GM19099 (cell line): Measurements from ENCODE around the gene PAOX.

Source experiments
- POLR2A ChIP-seq: IDR thresholded peaks from 3 replicates; pipeline ENCODE4 v1.6.1; 2011; ENCODE audit warnings: low read depth; ENCODE audit not compliant: insufficient read length; ENCODE audit errors: extremely low read depth

Gene PAOX

DNA sequence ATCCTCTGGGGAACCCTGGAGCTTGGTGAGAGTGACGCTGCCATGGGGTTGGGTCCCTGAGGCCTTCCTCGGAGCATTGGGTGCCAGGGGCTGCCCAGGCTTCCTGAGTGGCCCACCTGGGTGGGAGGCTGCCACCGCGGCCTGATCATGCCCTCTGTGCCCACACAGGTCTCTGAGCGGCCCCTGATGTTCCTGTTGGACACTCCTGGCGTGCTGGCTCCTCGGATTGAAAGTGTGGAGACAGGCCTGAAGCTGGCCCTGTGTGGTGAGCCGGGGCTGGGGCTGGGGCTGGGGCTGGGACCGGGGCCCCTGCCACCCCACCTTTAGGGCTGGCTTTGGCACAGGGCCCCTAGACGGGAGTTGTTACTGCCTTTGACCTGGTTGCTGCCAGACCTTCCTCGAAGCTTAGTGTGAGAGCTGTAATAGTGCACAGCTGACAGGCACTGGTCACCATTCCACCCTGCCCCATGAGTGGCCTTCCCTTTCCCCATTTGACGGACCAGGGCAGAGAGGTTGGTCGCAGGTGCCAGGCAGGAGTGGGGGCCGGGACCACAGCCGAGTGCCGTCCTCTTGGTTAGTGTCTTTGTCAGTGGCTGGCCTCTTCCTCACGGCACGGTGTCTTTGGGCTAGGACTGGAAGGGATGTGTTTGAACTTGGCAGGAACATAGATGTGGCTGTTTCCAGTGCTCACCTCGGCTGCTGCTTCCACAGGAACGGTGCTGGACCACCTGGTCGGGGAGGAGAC is 23.1 kb downstream of the PAOX start:
- no peak for TF ChIP-seq POLR2A

DNA sequence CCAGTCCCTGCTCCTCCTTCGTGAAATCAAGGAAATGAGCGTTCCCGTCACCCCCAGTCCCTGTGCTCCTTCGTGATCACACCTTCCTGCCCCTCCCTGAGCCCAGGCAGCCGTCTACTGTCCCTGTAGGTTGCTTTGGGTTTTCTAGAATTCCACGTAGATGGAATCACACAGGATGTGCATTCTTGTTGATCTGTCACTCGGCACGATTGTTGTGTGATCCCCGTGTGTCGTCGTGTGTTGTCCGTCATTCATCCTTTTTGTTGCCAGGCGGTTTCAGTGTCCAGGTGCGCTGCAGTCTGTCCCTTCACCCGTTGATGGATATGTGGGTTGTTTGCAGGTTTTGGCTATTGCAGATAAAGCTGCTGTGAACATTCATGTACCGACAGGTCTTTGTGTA is 24.3 kb downstream of the PAOX start:
- TF ChIP-seq POLR2A, result no peak

DNA sequence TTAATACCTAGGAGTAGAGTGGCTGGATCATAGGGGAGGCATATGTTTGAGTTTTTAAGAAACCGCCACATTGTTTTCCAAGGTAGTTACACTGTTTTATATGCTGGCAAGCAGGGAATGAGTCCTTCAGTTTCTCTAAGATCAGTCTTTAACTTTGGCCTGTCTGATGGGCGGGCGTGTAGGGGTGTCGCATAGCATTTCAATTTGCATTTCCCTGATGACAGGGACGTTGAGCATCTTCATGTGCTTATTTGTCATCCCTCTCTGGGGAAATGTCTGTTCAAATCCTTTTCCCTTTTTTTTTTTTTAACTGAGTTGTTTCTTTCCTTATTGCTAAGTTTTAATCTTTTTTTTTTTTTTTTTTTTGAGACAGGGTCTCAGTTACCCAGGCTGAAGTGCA is 24.7 kb downstream of the PAOX start:
- no peak for TF ChIP-seq POLR2A

DNA sequence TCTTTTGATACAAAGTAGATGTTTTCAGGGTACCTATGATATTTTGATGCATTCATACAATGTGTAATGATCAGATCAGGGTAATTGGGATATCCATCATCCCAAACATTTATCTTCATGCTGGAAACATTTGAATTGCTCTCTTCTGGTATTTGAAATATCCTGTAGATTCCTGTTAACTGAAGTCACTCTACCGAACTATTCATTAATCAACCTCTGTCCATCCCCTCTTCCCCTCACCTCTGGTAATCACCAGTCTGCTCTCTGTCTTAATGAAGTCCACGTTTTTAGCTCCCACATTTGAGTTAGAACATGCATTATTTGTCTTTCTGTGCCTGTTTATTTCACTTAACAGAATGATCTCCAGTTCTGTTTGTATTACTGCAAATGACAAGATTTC is 26.2 kb downstream of the PAOX start:
- no peak for TF ChIP-seq POLR2A

DNA sequence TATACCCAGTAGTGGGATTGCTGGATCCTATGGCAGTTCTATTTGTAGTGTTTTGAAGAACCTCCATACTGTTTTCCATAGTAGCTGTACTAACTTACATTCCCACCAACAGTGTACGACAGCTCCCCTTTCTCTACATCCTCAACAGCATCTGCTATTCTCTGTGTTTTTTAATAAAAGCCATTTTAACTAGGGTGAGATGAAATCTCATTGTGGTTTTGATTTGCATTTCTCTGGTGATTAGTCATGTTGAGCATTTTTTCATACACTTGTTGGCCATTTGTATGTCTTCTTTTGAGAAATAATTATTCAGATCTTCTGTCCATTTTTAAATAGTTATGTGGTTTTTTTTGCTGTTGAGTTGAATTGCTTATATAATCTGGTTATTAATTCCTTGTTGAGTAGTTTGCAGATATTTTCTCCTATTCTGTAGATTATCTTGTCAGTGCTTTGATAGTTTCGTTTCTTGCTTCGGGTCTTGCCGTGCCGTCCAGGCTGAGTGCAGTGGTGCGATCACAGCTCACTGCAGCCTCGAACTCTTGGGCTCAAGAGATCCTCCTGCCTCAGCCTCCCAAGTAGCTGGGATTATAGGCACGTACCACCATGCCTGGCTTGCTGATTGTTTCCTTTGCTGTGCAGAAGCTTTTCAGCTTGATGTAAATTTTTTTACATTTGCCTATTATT is 26.9 kb downstream of the PAOX start:
- no peak for TF ChIP-seq POLR2A

DNA sequence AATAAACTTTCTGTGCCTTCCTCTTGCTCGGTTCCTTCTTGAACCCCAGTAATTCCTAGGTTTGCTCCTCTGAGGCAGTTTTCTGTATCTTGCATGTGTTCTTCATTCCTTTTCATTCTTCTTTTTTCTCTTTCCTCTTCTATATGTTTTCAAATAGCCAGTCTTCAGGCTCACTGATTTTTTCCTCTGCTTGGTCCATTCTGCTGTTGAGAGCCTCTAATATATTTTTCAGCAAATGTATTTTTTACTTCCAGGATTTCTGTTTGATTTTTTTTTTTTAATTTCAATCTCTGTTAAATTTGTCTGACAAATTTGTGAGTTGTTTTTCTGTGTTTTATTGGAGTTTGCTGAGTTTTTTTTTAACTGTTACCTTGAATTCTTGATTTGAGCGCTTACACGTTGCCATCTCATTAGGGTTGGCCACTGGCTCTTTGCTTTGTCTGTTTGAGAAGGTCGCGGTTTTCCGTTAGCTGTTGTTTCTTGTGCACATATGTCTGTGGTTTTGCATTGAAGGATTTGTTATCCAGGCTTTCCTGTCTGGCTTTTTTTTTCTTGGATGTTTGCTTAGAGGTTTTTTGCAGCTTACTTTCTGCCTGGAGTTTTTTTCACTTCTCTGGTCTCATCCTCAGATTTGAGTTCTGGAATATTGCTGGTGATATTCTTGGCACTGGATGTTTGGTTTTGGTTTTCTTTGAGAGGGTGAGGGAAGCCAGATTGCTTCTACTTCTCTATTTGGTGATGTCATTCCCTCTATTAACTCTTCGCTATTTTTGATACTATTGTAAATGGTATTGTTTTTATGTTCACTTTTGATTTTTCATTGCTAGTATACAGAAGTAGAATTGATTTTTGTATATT is 32.7 kb downstream of the PAOX start:
- no peak for TF ChIP-seq POLR2A

DNA sequence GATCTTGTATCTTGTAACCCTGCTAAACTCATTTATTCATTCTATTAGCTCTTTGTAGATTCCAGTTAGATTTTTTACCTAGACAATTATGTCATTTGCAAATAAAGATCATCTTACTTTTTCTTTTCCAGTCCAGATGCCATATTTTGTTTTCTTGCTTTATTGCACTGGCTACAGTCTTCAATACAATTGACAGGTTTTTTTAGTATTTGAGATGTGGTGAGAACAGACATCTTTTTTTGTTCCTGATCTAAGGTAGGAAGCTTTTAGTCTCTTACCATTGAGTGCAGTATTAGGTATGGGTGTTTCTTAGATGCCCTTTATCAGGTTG is 33.3 kb downstream of the PAOX start:
- no peak for TF ChIP-seq POLR2A

DNA sequence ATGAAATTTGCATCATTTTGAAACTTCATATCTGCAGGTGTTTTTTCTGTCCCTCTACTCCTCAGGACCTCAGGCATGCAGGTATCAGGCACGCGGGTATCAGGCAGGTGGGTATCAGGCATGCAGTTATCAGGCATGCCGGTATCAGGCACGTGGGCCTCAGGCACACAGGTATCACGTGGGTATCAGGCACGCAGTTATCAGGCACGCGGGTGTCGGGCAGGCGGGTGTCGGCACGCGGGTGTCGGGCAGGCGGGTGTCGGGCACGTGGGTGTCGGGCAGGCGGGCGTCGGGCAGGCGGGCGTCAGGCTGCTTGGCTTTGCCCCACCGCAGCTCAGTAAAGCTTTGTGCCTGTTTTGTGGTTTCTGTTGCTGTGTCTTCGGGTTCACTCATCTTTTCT is 36.7 kb downstream of the PAOX start:
- no peak for TF ChIP-seq POLR2A

DNA sequence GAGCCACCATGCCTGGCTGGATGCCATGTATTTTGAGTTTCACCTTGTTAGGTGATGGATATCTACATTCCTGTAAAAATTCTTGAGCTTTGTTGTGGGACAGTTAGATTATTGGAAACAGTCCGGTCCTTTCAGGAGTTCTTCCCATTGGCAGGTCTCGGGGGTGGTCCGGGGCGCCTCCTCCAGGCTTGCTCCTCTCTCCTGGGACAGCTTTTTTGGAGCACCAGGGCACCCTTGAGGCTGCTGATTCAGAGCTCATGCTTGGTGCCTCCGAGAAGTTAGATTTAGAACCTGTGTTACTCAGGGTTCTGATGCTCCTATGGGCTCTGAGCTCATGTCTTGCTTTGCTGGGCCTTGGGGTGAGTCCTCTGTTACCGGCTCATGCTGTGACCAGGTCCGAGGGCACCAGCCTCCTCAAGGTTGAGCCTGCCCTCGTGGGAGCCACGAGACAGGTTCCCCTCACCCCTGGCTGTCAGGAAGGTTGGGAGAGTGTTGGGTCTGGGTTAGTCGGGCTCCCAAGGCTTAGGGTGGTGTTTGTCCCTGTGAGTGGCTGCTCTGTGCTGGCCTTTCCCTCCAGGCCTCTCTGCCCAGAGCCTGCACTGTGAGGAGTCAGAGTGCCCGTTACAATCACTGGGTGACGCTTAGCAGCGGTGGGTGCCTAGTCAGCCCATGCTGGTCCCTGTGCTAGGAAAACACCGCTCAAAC is 39.4 kb downstream of the PAOX start:
- TF ChIP-seq POLR2A, result no peak

DNA sequence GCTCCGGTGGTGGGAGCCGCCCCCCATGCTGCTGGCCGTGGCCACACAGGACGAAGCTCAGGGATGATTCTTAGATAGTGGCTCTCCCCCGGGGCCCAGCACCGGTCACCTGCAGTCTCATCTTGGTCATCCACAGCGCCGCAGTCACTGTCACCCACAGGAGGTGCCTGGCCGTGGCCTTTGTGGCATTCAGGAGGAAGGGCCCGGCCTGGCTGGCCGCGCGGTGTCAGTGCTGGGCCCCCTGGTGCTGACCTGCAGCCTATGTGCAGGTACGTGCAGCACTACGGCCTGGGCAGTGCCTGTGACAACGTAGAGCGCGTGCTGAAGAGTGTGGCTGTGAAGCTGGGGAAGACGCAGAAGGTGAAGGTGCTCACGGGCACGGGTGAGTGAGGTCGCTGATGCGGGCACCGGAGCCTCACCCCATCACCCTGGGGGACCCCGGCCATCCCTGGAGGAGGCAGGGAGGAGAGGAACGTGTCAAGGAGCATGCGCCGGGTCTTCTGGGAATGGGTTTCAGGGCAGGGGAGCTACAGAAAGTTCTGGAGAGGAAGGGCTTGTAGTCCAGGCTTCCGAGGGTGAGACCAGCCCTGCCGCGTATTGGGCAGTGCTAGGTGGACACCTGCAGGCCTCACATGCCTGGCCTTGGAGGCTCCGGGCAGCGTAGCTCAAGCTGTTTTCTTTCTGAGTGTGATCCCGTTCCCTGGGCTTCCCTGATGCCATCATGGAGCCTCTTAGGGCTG is 40.3 kb downstream of the PAOX start:
- TF ChIP-seq POLR2A, result no peak

DNA sequence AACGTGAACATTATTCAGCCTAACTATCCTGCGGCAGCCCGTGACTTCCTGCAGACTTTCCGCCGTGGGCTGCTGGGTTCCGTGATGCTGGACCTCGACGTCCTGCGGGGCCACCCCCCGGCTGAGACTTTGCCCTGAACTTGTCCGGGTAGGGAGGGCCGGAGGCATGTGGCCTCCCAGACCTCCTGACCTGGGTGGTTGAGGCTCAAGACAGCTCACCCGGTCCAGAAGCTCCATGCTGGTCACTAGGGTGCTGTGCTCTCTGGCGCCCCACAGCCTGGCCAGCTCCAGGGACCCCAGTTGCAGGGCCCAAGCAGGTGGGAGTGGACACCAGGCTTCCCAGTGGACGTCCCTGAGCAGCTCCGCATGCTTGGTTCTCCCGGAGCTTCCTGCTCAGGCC is 41.0 kb downstream of the PAOX start:
- no peak for TF ChIP-seq POLR2A

DNA sequence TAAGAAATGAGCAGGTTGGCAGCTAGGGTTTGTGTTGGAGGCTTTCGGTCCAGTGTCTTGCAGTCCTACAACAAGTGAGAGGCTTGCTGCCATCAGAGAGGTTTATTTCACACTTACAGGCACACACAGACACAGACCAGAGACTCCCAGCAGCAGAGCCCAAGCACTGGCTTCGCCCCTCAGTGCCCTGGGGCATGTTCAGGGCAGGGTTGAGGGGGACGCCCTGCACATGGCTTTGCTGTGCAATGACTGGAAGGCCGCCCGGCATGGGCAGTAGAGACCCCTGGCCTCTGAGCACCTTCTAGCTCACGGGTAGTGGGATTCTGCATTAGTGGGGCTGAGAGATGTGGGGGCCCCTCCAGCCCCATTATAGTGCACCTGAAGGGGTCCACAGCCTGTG is 41.5 kb downstream of the PAOX start:
- TF ChIP-seq POLR2A, result no peak

DNA sequence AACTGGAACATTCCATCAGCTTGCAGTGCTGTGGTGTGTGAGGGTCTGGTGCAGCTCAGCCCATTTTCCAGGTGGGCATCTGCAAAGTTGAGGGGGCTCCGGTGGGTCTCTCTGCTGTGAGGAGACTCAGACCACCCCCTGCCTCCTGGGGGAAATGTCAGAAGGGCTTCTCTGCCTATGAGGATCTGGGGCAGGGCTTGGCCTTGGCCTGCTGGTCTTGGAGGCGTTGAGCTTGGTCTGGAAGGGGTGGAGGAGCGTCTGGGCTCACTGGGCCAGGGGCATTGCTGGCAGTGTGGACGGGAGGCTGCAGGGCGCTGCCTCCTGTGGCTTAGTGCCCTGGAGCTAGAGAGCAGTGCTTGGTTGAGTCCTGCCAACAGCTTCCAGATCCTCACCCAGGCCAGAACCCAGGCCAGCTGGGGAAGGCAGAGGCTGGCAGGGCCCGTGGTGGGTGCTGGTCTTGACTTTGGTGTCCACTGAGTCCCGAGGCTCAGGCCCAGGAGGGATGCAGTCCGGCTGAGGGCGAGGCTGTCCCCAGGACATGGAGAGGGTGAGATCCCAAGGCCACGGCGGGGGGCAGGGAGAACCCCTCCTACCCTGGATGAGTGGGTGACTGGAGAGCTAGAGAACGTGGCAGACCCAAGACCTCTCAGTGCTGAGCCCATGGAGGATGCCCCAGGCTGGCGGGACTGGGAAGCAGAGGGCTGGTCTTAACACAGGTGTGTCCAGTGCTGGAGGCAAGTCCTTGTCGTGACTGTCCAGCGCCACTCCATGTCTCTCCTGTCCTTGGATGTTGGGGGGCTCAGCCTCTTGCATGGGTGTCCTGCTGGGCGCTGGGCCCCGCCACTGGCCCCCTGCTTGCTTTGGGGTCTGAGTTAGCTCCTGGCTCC is 42.5 kb downstream of the PAOX start:
- TF ChIP-seq POLR2A, result no peak
